ENCODE data around the gene P4HA2. TPM values are rescaled to one million over a fixed set of nuclear protein-coding genes. Genes with fewer than 3 reads are reported as not detected.

Gene P4HA2
- total and polyA plus RNA-seq, 2 of the 8 experiments (the other 6 are each of a cell fraction or from before 2014, with no cell fraction given): 7.4 to 9.3 TPM

- H2BK5ac ChIP-seq (ENCODE audit: low read depth, low read length): no peak overlapping the region
- no peaks in the 10 kb centered on the region; a peak in 2 of 7 replicates for H3K27me3 ChIP-seq (replicated peaks in 1 of 4; ENCODE audit: control insufficient read depth in 3 of 4, extremely low read depth in 1 of 4, insufficient read depth in 3 of 4, low read length in 3 of 4)
- H3K4me3 ChIP-seq (ENCODE audit: extremely low read depth in 1 of 4, insufficient read depth in 2 of 4, low read depth in 3 of 4, low read length in 4 of 4): no peak overlapping the region
- no peak overlapping the region for H3K56ac ChIP-seq (replicated peaks; ENCODE audit: insufficient read length, low read depth, low read length)
- H4K8ac ChIP-seq (ENCODE audit: extremely low read depth, insufficient read depth, low read length): no peak overlapping the region
- WGBS, 2 experiments (ENCODE audit: extremely low coverage in 1 of 2, insufficient coverage in 1 of 2, insufficient read length in 1 of 2, insufficient replicate concordance in 2 of 2, low coverage in 1 of 2, low lambda C conversion rate in 2 of 2, missing lambda C conversion rate in 1 of 2): 82% methylated on average over 6 of the region's 6 CpGs; no CpG with 5 or more reads in 1 of the 2 experiments
- H3K4me1 ChIP-seq (replicated peaks in 1 of 4; ENCODE audit: control insufficient read depth in 3 of 4, insufficient read depth in 4 of 4, low read length in 3 of 4): peaks cover 0 to 7% (median 4%) of the 10 kb centered on the region in 4 experiments; a peak in 6 of 7 replicates
- H3K9ac ChIP-seq (replicated peaks in 1 of 4; ENCODE audit: extremely low read depth in 1 of 4, low read depth in 3 of 4, low read length in 3 of 4): no peak overlapping the region
- no peak overlapping the region for H2BK15ac ChIP-seq (ENCODE audit: low read length)
- H3K18ac ChIP-seq (ENCODE audit: extremely low read depth, low read length): no peak overlapping the region
- no peak overlapping the region for H2BK12ac ChIP-seq (ENCODE audit: low read depth, low read length)
- FAIRE-seq: no peak
- no peak for DNase-seq (ENCODE audit: low read depth in 1 of 2, low spot score in 2 of 2)
- no peak overlapping the region for H2BK120ac ChIP-seq (replicated peaks; ENCODE audit: low read depth, low read length)
- no peak overlapping the region for H3K14ac ChIP-seq (ENCODE audit: insufficient read length)
- H4K5ac ChIP-seq (ENCODE audit: insufficient read length, low read depth, low read length): no peak overlapping the region
- H3K4me2 ChIP-seq (ENCODE audit: insufficient read depth in 1 of 2, low read depth in 2 of 2, low read length in 2 of 2): no peak overlapping the region
- H3K36me3 ChIP-seq (ENCODE audit: control insufficient read depth in 2 of 4, insufficient read depth in 4 of 4, low read length in 3 of 4): no peaks in the 10 kb centered on the region
- H2AFZ ChIP-seq (ENCODE audit: low read length): no peak overlapping the region
- POLR2A ChIA-PET (ENCODE audit: partially characterized antibody): no interaction called here
- H3K23ac ChIP-seq (ENCODE audit: insufficient read length): no peak overlapping the region
- no peaks in the 10 kb centered on the region for H3K23me2 ChIP-seq (ENCODE audit: low read depth, low read length)
- H4K20me1 ChIP-seq (replicated peaks in 1 of 2; ENCODE audit: control insufficient read depth in 1 of 2, insufficient read depth in 2 of 2, low read length in 2 of 2): no peaks in the 10 kb centered on the region
- no peaks in the 10 kb centered on the region for H3K79me2 ChIP-seq (ENCODE audit: control insufficient read depth in 1 of 2, insufficient read depth in 2 of 2, low read length in 2 of 2)
- no peak overlapping the region for H2AK5ac ChIP-seq (ENCODE audit: low read depth, low read length)
- CTCF ChIA-PET (ENCODE audit: partially characterized antibody): interaction anchor here (0.6 to 5.4 kb wide), 6 partner anchors 12 to 205 kb away, joined by 3 to 42 read pairs (median 3); no protein-coding TSS in a partner anchor
- H2BK20ac ChIP-seq (ENCODE audit: low read length): no peak overlapping the region
- no peak overlapping the region for H3K27ac ChIP-seq (ENCODE audit: low read depth, low read length)
- H3K9me3 ChIP-seq (ENCODE audit: insufficient read depth in 2 of 2, low read depth in 1 of 2, low read length in 1 of 2): no peaks in the 10 kb centered on the region
- TF ChIP-seq POLR2AphosphoS5 (IDR thresholded peaks at IDR 0.05; ENCODE audit: low read depth, low read length) (no peak), PHF8 (conservative IDR thresholded peaks at IDR 0.05; ENCODE audit: low read depth, low read length) (no peak), POU5F1 (IDR thresholded peaks at IDR 0.05; ENCODE audit: low read depth, low read length) (no peak), HDAC6 (IDR thresholded peaks at IDR 0.05; ENCODE audit: low read depth, low read length) (no peak), EZH2 (IDR thresholded peaks at IDR 0.05; ENCODE audit: low read depth, low read length, severe bottlenecking) (no peak), RAD21 (IDR thresholded peaks at IDR 0.05 in 1 of 2, conservative IDR thresholded peaks at IDR 0.05 in 1 of 2; ENCODE audit: low read depth in 2 of 2, low read length in 2 of 2) (no peak), EGR1 (IDR thresholded peaks at IDR 0.05; ENCODE audit: borderline replicate concordance, low read depth, low read length) (no peak), KDM4A (IDR thresholded peaks at IDR 0.05; ENCODE audit: low read depth, low read length, severe bottlenecking) (no peak), JUN (IDR thresholded peaks at IDR 0.05; ENCODE audit: low read depth, low read length) (no peak), TAF7 (optimal IDR thresholded peaks at IDR 0.05; ENCODE audit: borderline replicate concordance, low read depth, low read length) (no peak), KDM5A (IDR thresholded peaks at IDR 0.05; ENCODE audit: low read length) (no peak), RXRA (IDR thresholded peaks at IDR 0.05; ENCODE audit: insufficient read depth, low read depth, low read length) (no peak)
- H4K91ac ChIP-seq (replicated peaks; ENCODE audit: insufficient read length, low read length): no peak overlapping the region
- no peaks in the 10 kb centered on the region for H3K79me1 ChIP-seq (ENCODE audit: low read depth, low read length)
- no peak overlapping the region for H3K4ac ChIP-seq (replicated peaks; ENCODE audit: insufficient read length, low read depth, low read length)
Measured at GRCh38 chr5:132177691-132178149, 49.9 kb downstream of the P4HA2 start.

Data from H1 (cell line).